ENCODE data around the gene AP1S3. TPM values are rescaled to one million over a fixed set of nuclear protein-coding genes. Genes with fewer than 3 reads are reported as not detected.

Gene AP1S3
- total RNA-seq, 1 experiment from 2014 or later: 34.3 TPM

DNA sequence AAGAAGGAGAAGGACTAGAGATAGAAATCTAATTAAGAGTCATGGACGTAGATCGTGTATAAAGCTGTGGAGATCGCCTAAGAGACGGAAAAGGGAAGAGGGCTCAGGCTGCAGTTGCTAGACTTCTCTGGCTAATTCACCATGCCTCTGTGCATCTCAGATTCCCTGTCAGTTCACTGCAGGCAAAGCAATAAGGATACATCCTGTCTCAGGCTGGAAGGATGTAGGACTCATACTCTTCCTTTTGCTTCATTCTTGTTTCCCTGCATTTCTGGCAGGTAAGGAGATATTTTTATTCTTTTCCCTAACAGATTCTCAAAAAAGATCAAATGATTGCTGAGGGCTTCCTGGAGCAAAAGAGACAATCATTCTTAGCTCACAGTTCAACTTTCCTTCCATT is 112.5 kb downstream of the AP1S3 start:
- Histone ChIP-seq H3K9me2 (replicated peaks; ENCODE audit: low read length) (no peaks in the 10 kb centered on the region), H3K4me2 (ENCODE audit: low read length) (peak overlapping the region; percentile 80), H3K79me2 (ENCODE audit: low read length) (no peaks in the 10 kb centered on the region), H3F3A (ENCODE audit: low read length, unreplicated experiment) (peaks cover 13% of the 10 kb centered on the region), H3K4me1 (ENCODE audit: insufficient read depth, low read length) (peaks cover 28% of the 10 kb centered on the region), H3K4me3 (ENCODE audit: low read length) (peak overlapping the region; percentile 43; the same call in 1 of the 2 replicates), H4K20me1 (ENCODE audit: low read length) (no peaks in the 10 kb centered on the region), H3K27me3 (ENCODE audit: low read length) (no peaks in the 10 kb centered on the region), H3K36me3 (ENCODE audit: low read depth, low read length) (no peaks in the 10 kb centered on the region), H3K9ac (ENCODE audit: low read length) (peak overlapping the region; percentile 84), H2AFZ (ENCODE audit: low read length) (no peak overlapping the region), H3K27ac (ENCODE audit: low read length) (peak overlapping the region; percentile 99), H3K9me3 (ENCODE audit: low read length) (no peaks in the 10 kb centered on the region)
- ATAC-seq: peak; percentile 48
- CTCF ChIA-PET: interaction anchor here (0.9 kb wide), 1 partner anchor 33 kb away, joined by 4 read pairs; no protein-coding TSS in a partner anchor
- BruUV-seq (replicated peaks): no TSS peak
- POLR2A ChIA-PET (ENCODE audit: unreplicated experiment): no interaction called here
- TF ChIP-seq EZH2 (IDR thresholded peaks at IDR 0.05; ENCODE audit: low read length, unreplicated experiment): no peak
- intact Hi-C loops (cut with micrococcal nuclease): loop anchor here (1.0 to 2.0 kb wide), 3 partner anchors 26 to 136 kb away; no protein-coding TSS in a partner anchor
- no peak for DNase-seq

DNA sequence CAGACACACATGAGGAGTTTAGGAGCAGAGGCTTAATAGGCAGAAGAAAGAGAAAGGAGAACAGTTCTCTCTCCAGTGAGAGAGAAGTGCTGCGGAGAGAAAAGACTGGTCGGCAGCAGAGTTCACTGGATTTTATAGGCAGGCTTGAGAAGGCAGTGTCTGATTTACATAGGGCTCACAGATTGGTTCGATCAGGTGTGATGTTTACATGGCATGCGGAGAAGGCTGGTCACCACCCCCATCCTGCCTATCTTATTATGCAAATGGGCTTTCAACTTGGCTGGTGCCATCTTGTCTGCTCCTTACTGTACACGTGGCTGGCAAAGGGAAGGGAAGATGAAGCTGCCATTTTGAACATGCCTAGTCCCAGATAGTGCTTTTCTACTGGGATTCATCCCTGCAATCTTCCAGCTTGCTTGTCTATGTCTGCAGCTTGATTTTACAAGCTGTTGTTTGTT is 113.4 kb downstream of the AP1S3 start:
- no peak for TF ChIP-seq EZH2 (IDR thresholded peaks at IDR 0.05; ENCODE audit: low read length, unreplicated experiment)
- TF ChIP-seq EZH2phosphoT487 (IDR thresholded peaks at IDR 0.05; ENCODE audit: borderline replicate concordance, low read length): no peak
- Histone ChIP-seq H3K27ac (ENCODE audit: low read length) (peak overlapping the region; percentile 99), H3K79me2 (ENCODE audit: low read length) (no peaks in the 10 kb centered on the region), H3K4me1 (ENCODE audit: insufficient read depth, low read length) (peaks cover 28% of the 10 kb centered on the region), H3K36me3 (ENCODE audit: low read depth, low read length) (no peaks in the 10 kb centered on the region), H3K27me3 (ENCODE audit: low read length) (no peaks in the 10 kb centered on the region), H3K9me3 (ENCODE audit: low read length) (no peaks in the 10 kb centered on the region), H3K9ac (ENCODE audit: low read length) (peak overlapping the region; percentile 84), H3K4me3 (ENCODE audit: low read length) (no peak overlapping the region), H4K20me1 (ENCODE audit: low read length) (no peaks in the 10 kb centered on the region), H3K9me2 (replicated peaks; ENCODE audit: low read length) (no peaks in the 10 kb centered on the region), H3F3A (ENCODE audit: low read length, unreplicated experiment) (peaks cover 13% of the 10 kb centered on the region), H3K4me2 (ENCODE audit: low read length) (no peak overlapping the region), H2AFZ (ENCODE audit: low read length) (no peak overlapping the region)
- intact Hi-C loops (cut with micrococcal nuclease): loop anchor here (2.0 kb wide), 1 partner anchor 137 kb away; no protein-coding TSS in a partner anchor
- POLR2A ChIA-PET (ENCODE audit: unreplicated experiment): no interaction called here
- BruUV-seq (replicated peaks): no TSS peak
- CTCF ChIA-PET: no interaction called here
- ATAC-seq: no peak
- no peak for DNase-seq

DNA sequence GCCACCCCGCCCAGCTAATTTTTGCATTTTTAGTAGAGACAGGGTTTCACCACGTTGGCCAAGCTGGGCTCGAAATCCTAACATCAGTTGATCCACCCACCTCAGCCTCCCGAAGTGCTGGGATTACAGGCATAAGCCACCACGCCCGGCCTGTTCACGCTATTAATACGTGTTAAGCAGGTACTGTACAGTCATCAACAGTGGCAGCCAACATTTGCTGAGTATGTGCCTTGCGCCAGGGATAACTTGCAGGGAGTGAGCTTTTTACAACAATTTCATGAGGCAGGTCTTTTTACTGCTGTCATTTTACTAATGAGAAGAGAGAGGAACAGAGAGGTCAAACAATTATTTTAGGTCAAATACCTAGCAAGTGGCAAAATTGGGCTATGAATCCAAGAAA is 115.2 kb downstream of the AP1S3 start:
- ATAC-seq: no peak
- Histone ChIP-seq H3K36me3 (ENCODE audit: low read depth, low read length) (no peaks in the 10 kb centered on the region; the same call in 1 of the 2 replicates), H3K4me2 (ENCODE audit: low read length) (no peak overlapping the region), H3K4me1 (ENCODE audit: insufficient read depth, low read length) (peaks cover 25% of the 10 kb centered on the region), H3K27ac (ENCODE audit: low read length) (no peak overlapping the region), H3K9me3 (ENCODE audit: low read length) (no peaks in the 10 kb centered on the region), H2AFZ (ENCODE audit: low read length) (no peak overlapping the region), H3K27me3 (ENCODE audit: low read length) (no peaks in the 10 kb centered on the region), H3K4me3 (ENCODE audit: low read length) (no peak overlapping the region), H3F3A (ENCODE audit: low read length, unreplicated experiment) (peaks cover 13% of the 10 kb centered on the region), H4K20me1 (ENCODE audit: low read length) (no peaks in the 10 kb centered on the region), H3K9ac (ENCODE audit: low read length) (no peak overlapping the region), H3K9me2 (replicated peaks; ENCODE audit: low read length) (no peaks in the 10 kb centered on the region), H3K79me2 (ENCODE audit: low read length) (no peaks in the 10 kb centered on the region)
- TF ChIP-seq EZH2phosphoT487 (IDR thresholded peaks at IDR 0.05; ENCODE audit: borderline replicate concordance, low read length) (no peak), EZH2 (IDR thresholded peaks at IDR 0.05; ENCODE audit: low read length, unreplicated experiment) (no peak)
- TF ChIP-seq, protein P1, sequence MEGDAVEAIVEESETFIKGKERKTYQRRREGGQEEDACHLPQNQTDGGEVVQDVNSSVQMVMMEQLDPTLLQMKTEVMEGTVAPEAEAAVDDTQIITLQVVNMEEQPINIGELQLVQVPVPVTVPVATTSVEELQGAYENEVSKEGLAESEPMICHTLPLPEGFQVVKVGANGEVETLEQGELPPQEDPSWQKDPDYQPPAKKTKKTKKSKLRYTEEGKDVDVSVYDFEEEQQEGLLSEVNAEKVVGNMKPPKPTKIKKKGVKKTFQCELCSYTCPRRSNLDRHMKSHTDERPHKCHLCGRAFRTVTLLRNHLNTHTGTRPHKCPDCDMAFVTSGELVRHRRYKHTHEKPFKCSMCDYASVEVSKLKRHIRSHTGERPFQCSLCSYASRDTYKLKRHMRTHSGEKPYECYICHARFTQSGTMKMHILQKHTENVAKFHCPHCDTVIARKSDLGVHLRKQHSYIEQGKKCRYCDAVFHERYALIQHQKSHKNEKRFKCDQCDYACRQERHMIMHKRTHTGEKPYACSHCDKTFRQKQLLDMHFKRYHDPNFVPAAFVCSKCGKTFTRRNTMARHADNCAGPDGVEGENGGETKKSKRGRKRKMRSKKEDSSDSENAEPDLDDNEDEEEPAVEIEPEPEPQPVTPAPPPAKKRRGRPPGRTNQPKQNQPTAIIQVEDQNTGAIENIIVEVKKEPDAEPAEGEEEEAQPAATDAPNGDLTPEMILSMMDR (conservative IDR thresholded peaks at IDR 0.05; ENCODE audit: low read depth, low read length): no peak
- no peak for DNase-seq
- CTCF ChIA-PET: no interaction called here
- POLR2A ChIA-PET (ENCODE audit: unreplicated experiment): no interaction called here
- intact Hi-C loops (cut with micrococcal nuclease): no loop called here
- BruUV-seq (replicated peaks): no TSS peak

All from PC-3 (cell line).